GM18867 (cell line): Measurements from ENCODE around the gene CDH23.

ENCODE experiments used
- ATAC-seq: cut with Tn5 transposase; IDR thresholded peaks from one replicate; pipeline ENCODE4 v1.9.1; 2021; ENCODE audit warnings: mild to moderate bottlenecking, moderate library complexity; ENCODE audit not compliant: unreplicated experiment

Gene CDH23

DNA sequence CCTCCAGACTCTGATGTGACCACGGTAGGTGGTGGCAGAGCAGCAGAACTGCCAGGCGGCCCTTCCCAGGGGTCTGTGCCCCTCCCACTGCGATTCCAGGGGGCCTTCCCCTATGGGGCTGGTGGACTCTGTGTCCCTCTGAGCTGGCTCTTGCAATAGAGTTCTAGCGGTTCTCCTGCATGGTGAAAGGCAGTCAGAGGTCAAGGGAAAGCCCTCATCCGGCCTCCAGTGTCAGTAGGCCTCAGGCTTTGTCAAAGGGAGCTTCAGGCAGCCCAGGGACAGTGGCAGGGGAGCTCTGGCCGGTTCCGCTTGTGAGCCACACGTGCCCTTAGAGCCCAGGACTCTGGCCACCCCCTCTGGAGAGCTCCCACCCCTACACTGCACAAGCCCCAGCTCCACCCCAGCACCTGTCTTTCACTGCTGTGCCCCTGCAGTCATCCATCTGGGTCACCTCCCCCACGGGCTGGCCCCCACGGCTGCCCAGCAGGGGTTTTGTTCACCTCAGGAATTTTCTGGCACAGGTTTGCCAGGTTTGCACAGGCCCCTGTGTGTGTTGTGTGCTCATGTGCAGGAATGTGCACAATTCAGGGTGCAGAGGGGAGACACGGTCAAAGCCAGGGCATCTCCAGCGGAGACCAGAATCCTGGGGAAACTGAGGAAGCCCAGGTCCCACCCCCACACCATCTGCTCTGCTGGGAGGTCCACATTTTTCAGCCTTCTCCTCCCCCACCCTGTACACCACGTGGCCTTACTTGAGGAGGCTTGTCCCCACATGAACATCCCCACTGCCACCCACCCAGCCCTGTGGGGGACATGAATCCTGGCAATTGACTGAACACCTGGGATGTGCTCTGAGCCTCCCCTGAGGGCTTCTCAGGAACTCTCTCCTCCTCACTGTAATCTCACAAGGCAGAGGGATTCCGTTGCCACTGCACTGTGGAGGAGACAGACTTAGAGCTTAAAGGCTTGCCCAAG, 299.1 kb downstream of the CDH23 start:
- no peak for ATAC-seq

DNA sequence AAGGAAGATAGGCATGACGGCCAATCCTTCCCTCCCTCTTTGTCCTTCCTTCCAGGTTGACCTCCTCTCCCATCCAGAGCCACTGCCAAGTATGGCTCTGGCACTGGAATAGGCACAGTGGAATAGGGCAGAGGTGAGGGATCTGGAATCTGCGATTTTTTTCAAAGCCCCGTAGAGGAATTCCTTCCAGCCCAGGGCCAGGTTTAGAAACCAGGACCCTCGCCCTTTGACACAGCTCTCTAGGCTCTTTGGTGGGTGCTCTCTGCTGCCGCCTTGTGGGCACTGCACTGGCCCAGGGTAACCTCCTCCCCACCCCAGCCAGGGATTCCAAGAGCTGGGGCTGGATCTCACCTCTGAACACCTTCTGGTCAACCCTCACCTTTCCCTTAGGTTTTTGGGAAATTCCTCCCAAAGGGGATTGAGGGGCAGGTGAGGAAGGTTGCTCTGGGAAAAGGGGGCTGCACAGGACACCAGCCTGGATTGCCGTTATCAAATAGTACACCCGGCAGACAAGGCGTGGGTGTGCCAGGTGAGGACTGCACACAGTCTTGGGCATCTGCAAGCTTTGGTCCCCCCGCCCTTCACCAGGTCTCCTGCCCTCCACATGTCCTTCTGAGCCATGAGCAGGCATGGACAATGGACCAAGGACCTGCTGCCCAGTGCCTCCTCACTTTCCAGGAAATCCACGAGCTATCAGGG, 300.1 kb downstream of the CDH23 start:
- ATAC-seq, result no peak

- no peak for ATAC-seq
Measured at GRCh38 chr10:71697938-71698709, 301.4 kb downstream of the CDH23 start.

GRCh38 chr10:71698737-71699136, 302.0 kb downstream of the CDH23 start:
- no peak for ATAC-seq

DNA sequence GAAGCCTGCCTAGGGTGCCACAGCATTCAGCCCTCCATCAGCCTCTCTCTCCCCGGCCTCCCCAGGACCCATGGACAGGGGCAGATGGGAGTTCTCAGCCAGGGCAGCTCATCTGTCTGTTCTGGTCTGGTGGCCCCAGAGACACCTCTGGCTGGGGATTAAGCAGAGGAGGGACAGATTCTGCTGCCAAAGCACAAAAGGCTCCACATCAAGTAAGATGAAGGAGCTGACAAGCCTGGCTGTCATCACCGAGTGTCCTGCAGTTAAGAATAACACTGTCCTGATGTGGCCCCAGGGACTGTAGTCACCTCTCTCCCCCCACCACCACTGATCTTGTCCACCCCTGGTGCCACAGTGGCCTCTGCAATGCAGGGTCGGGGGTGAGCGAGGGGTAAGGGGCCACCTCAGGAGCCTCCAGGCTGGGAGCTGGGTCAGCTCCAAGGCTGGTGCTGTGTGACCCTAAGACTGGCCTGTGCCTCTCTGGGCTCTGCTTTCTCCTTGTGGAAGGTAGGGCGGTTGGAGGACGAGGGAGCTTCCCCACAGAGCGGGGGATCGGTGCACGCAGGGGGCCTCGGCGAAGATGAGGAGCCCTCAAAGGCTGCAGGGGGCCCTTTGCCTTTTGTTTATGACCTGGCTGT, 304.1 kb downstream of the CDH23 start:
- no peak for ATAC-seq

- ATAC-seq, result no peak
Measured at GRCh38 chr10:71701496-71702132, 304.9 kb downstream of the CDH23 start.

GRCh38 chr10:71703577-71703976, 306.9 kb downstream of the CDH23 start:
- no peak for ATAC-seq

GRCh38 chr10:71704816-71705215, 308.1 kb downstream of the CDH23 start:
- no peak for ATAC-seq

GRCh38 chr10:71705582-71705981, 308.9 kb downstream of the CDH23 start:
- ATAC-seq, result no peak

DNA sequence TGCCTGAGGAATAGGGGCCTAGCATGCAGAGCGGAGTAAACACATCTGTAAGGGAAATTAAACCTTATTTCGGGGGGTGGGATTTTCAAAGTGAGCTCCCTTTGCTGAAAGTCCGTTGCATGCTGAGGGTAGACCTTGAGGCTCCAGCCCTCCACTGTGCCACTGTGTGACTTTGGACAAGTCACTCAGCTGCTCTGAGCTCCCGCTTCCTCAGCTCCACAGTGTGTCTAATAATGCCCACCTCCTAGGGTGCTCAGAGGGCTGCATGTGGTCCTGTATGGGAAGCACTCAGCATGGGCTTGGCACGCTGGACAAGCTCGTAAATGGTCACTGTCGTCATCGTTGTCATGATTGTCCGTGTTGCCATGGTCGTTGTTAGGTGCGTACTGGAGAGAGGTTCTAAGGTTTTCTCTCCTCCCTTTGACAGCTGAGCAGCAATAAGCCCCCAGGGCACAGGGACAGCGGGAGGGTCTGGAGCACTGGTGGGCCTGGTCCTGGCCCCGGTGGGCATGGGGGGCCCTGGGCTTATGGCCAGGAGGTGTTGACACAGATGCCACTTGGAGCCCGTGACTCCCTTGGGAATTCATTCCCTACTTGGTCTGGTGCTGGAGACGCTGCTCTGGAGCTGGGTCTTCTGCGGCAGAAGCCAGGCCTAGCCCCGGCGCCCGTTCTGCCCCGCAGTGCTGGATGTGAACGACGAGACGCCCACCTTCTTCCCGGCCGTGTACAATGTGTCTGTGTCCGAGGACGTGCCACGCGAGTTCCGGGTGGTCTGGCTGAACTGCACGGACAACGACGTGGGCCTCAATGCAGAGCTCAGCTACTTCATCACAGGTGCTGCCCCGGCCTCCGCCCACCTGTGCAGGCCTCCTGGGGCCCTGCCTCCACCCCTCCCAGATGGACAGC, 309.7 kb downstream of the CDH23 start:
- no peak for ATAC-seq

DNA sequence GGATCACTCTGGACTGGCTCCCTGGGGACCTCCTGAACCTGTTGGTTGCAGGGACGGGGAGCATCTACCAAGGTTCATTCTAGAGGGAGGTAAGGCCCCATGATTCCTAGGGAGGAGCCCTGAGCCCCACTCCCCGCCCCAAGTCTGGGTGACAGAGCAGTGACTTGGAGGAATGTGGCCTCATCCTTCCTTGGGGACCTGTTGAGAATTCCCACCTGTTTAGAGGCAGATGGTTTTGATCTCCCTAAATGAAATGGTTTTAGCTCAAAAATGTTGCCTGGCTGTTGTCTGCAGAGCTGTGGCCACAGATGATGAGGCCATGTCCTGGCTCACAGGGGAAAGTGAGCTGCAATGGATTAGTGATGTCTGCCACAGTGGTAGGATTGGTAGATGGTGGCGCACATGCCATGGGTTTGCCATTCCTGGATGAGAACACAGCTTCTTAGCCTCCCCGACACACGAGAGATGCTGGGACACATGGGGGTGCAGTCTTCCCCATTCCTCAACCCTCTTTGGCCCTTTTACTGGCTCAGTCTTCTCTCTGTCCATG, 310.6 kb downstream of the CDH23 start:
- no peak for ATAC-seq

- ATAC-seq, result no peak
Measured at GRCh38 chr10:71708301-71708703, 311.6 kb downstream of the CDH23 start.

DNA sequence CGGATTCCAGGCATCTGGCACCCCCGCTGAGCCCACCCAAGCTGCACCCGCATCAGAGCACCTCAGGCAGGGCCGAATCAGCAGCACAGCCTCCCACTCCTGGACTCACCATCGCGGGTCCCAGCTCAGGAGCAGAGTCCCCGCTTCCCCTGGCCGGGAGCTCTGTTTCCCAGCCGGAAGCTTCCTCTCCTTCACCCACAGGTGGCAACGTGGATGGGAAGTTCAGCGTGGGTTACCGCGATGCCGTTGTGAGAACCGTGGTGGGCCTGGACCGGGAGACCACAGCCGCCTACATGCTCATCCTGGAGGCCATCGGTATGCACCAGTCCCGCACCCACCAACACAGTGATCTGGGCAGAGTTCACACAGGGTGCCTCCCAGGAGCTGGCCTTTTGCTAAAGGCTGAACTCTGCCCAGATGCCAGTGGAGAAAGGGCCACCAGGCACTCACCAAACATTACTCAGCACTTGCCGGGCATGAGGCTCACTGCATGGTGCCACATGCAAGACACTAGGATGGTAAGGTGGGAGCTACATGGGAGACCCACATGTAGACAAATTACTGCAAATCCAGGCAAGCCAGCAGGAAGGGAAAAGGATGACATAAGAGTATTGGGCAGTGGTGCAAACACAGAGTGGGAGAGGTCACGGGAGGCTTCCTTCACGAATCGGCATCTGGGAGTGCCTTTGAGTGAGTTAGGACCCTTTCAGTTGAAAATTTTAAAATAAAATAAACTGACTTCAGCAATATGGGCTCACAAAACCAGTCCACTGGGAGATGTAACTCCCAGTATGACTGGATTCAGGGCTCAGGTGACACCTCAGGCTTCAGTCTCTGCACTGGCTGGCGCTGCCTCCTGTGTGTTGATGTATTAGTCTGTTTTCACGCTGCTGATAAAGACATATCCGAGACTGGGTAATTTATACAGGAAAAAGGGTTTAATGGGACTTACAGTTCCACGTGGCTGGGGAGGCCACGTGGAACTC, 312.5 kb downstream of the CDH23 start:
- ATAC-seq, result no peak

GRCh38 chr10:71710519-71710918, 313.8 kb downstream of the CDH23 start:
- ATAC-seq, result no peak

GRCh38 chr10:71711052-71711623, 314.4 kb downstream of the CDH23 start:
- ATAC-seq, result no peak

GRCh38 chr10:71712170-71712569, 315.4 kb downstream of the CDH23 start:
- ATAC-seq, result no peak

GRCh38 chr10:71712572-71713134, 315.9 kb downstream of the CDH23 start:
- no peak for ATAC-seq
